Measurements from ENCODE around the gene KHDRBS1. TPM values are rescaled to one million over a fixed set of nuclear protein-coding genes. Genes with fewer than 3 reads are reported as not detected.

KHDRBS1 gene
- total and polyA plus RNA-seq, 2 experiments from 2014 or later, result 191 to 251 TPM

DNA sequence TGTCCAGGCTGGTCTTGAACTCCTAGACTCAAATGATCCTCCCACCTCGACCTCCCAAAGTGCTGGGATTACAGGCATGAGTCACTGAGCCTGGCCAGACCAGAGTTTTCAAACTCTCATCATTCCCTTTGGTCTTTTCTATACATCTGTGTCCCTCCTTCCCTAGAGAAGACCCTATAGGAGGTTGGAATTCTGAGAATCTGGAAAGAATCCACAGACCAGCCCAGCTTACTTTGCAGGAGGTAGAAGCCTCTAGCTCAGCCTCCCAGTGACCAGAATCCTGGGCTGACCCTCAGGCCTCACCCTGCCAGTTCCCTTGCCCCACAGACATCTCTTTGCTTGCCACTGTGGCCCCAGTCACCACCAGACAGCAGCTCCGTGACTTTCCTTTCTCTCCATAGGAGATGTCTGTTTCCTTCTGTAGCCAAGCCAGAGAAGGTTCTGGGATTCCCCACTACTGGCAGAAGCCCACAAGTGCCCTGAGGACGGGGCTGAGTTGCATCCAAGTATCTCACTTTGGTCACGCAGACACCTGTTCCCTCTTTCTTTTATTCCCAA, 34.7 kb upstream of the KHDRBS1 start:
- no peak overlapping the region; the same call in 1 of the 2 replicates for H3K27ac Mint-ChIP-seq
- no peaks in the 10 kb centered on the region for H3K9me2 ChIP-seq (ENCODE audit: insufficient read depth)

More for the DNA sequence above, 34.7 kb upstream of the KHDRBS1 start:
- Histone ChIP-seq H3K4me2 (no peak overlapping the region), H4K20me1 (replicated peaks; ENCODE audit: insufficient read depth) (no peaks in the 10 kb centered on the region), H3K4me3 (no peak overlapping the region), H3K27ac (ENCODE audit: low read depth) (no peak overlapping the region; the same call in 1 of the 2 replicates), H3K4me1 (ENCODE audit: insufficient read depth) (0 out of 2 replicates have a peak, but pooled peaks cover 3% of the 10 kb centered on the region), H2AFZ (peak overlapping the region; percentile 47; the same call in 1 of the 2 replicates), H3K36me3 (ENCODE audit: insufficient read depth) (no peaks in the 10 kb centered on the region), H3K27me3 (ENCODE audit: insufficient read depth) (no peaks in the 10 kb centered on the region), H3F3A (replicated peaks; ENCODE audit: low read depth) (no peaks in the 10 kb centered on the region), H3K79me2 (replicated peaks; ENCODE audit: insufficient read depth) (no peaks in the 10 kb centered on the region)
- DNase-seq (ENCODE audit: low spot score), result peak; percentile 43
- H3K4me1 Mint-ChIP-seq, result peaks cover 10% of the 10 kb centered on the region
- no peak overlapping the region for H3K4me3 Mint-ChIP-seq
- TF ChIP-seq POLR2AphosphoS5 (IDR thresholded peaks at IDR 0.05; ENCODE audit: low read depth), result no peak
- TF ChIP-seq, protein P1, sequence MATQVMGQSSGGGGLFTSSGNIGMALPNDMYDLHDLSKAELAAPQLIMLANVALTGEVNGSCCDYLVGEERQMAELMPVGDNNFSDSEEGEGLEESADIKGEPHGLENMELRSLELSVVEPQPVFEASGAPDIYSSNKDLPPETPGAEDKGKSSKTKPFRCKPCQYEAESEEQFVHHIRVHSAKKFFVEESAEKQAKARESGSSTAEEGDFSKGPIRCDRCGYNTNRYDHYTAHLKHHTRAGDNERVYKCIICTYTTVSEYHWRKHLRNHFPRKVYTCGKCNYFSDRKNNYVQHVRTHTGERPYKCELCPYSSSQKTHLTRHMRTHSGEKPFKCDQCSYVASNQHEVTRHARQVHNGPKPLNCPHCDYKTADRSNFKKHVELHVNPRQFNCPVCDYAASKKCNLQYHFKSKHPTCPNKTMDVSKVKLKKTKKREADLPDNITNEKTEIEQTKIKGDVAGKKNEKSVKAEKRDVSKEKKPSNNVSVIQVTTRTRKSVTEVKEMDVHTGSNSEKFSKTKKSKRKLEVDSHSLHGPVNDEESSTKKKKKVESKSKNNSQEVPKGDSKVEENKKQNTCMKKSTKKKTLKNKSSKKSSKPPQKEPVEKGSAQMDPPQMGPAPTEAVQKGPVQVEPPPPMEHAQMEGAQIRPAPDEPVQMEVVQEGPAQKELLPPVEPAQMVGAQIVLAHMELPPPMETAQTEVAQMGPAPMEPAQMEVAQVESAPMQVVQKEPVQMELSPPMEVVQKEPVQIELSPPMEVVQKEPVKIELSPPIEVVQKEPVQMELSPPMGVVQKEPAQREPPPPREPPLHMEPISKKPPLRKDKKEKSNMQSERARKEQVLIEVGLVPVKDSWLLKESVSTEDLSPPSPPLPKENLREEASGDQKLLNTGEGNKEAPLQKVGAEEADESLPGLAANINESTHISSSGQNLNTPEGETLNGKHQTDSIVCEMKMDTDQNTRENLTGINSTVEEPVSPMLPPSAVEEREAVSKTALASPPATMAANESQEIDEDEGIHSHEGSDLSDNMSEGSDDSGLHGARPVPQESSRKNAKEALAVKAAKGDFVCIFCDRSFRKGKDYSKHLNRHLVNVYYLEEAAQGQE (IDR thresholded peaks at IDR 0.05; ENCODE audit: unreplicated experiment), result no peak
- TF ChIP-seq STAT1 (IDR thresholded peaks at IDR 0.05; ENCODE audit: unreplicated experiment), result no peak
- TF ChIP-seq, protein P2, sequence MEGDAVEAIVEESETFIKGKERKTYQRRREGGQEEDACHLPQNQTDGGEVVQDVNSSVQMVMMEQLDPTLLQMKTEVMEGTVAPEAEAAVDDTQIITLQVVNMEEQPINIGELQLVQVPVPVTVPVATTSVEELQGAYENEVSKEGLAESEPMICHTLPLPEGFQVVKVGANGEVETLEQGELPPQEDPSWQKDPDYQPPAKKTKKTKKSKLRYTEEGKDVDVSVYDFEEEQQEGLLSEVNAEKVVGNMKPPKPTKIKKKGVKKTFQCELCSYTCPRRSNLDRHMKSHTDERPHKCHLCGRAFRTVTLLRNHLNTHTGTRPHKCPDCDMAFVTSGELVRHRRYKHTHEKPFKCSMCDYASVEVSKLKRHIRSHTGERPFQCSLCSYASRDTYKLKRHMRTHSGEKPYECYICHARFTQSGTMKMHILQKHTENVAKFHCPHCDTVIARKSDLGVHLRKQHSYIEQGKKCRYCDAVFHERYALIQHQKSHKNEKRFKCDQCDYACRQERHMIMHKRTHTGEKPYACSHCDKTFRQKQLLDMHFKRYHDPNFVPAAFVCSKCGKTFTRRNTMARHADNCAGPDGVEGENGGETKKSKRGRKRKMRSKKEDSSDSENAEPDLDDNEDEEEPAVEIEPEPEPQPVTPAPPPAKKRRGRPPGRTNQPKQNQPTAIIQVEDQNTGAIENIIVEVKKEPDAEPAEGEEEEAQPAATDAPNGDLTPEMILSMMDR (conservative IDR thresholded peaks at IDR 0.05; ENCODE audit: low read depth in 2 of 2), result no peak
- no peak for TF ChIP-seq NANOG (IDR thresholded peaks at IDR 0.05; ENCODE audit: borderline replicate concordance)
- no peak for TF ChIP-seq EZH2phosphoT487 (IDR thresholded peaks at IDR 0.05; ENCODE audit: unreplicated experiment)
- no peak for TF ChIP-seq EZH2 (IDR thresholded peaks at IDR 0.05; ENCODE audit: low read depth, unreplicated experiment)
- TF ChIP-seq CREB1 (CRISPR knock-in tag; IDR thresholded peaks at IDR 0.05; ENCODE audit: low read depth), result no peak
- TF ChIP-seq ZNF331 (CRISPR knock-in tag; IDR thresholded peaks at IDR 0.05; ENCODE audit: low read depth), result no peak
- no peak for TF ChIP-seq JUNB (IDR thresholded peaks at IDR 0.05; ENCODE audit: unreplicated experiment)
- TF ChIP-seq, protein P3, sequence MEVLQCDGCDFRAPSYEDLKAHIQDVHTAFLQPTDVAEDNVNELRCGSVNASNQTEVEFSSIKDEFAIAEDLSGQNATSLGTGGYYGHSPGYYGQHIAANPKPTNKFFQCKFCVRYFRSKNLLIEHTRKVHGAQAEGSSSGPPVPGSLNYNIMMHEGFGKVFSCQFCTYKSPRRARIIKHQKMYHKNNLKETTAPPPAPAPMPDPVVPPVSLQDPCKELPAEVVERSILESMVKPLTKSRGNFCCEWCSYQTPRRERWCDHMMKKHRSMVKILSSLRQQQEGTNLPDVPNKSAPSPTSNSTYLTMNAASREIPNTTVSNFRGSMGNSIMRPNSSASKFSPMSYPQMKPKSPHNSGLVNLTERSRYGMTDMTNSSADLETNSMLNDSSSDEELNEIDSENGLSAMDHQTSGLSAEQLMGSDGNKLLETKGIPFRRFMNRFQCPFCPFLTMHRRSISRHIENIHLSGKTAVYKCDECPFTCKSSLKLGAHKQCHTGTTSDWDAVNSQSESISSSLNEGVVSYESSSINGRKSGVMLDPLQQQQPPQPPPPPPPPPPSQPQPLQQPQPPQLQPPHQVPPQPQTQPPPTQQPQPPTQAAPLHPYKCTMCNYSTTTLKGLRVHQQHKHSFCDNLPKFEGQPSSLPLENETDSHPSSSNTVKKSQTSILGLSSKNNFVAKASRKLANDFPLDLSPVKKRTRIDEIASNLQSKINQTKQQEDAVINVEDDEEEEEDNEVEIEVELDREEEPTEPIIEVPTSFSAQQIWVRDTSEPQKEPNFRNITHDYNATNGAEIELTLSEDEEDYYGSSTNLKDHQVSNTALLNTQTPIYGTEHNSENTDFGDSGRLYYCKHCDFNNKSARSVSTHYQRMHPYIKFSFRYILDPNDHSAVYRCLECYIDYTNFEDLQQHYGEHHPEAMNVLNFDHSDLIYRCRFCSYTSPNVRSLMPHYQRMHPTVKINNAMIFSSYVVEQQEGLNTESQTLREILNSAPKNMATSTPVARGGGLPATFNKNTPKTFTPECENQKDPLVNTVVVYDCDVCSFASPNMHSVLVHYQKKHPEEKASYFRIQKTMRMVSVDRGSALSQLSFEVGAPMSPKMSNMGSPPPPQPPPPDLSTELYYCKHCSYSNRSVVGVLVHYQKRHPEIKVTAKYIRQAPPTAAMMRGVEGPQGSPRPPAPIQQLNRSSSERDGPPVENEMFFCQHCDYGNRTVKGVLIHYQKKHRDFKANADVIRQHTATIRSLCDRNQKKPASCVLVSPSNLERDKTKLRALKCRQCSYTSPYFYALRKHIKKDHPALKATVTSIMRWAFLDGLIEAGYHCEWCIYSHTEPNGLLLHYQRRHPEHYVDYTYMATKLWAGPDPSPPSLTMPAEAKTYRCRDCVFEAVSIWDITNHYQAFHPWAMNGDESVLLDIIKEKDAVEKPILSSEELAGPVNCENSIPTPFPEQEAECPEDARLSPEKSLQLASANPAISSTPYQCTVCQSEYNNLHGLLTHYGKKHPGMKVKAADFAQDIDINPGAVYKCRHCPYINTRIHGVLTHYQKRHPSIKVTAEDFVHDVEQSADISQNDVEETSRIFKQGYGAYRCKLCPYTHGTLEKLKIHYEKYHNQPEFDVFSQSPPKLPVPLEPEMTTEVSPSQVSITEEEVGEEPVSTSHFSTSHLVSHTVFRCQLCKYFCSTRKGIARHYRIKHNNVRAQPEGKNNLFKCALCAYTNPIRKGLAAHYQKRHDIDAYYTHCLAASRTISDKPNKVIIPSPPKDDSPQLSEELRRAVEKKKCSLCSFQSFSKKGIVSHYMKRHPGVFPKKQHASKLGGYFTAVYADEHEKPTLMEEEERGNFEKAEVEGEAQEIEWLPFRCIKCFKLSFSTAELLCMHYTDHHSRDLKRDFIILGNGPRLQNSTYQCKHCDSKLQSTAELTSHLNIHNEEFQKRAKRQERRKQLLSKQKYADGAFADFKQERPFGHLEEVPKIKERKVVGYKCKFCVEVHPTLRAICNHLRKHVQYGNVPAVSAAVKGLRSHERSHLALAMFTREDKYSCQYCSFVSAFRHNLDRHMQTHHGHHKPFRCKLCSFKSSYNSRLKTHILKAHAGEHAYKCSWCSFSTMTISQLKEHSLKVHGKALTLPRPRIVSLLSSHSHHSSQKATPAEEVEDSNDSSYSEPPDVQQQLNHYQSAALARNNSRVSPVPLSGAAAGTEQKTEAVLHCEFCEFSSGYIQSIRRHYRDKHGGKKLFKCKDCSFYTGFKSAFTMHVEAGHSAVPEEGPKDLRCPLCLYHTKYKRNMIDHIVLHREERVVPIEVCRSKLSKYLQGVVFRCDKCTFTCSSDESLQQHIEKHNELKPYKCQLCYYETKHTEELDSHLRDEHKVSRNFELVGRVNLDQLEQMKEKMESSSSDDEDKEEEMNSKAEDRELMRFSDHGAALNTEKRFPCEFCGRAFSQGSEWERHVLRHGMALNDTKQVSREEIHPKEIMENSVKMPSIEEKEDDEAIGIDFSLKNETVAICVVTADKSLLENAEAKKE (CRISPR knock-in tag; IDR thresholded peaks at IDR 0.05), result no peak
- H3K27me3 Mint-ChIP-seq (ENCODE audit: insufficient read depth, low read depth, poor library complexity), result peaks cover 8% of the 10 kb centered on the region
- H3K9me3 Mint-ChIP-seq, result no peaks in the 10 kb centered on the region; the same call in 2 of the 3 replicates
- no peak for ATAC-seq
- no peaks in the 10 kb centered on the region for H3K36me3 Mint-ChIP-seq (ENCODE audit: low read depth)

Measured in GM23338 (cell line).